Body of pancreas (tissue), 4 donors: ENCODE data around the gene ZEB1.

Experiments
- POLR2A ChIP-seq, 3 donors: fragments of 450-650 bp; IDR thresholded peaks; one replicate each; pipeline ENCODE4 v1.6.1; 2016; ENCODE audit warnings: antibody characterized with exemption in 3 of 3, mild to moderate bottlenecking in 2 of 3
- TF ChIP-seq, protein P1 (sequence below), 7 experiments: fragments of 450-650 bp in 4 of 7; fragments of 200-600 bp in 3 of 7; sonication (generic) in 3 of 7; IDR thresholded peaks; one replicate each; pipeline ENCODE4 v1.5.1; 2016 to 2019; ENCODE audit warnings: antibody characterized with exemption in 7 of 7

- TF ChIP-seq, protein P1, sequence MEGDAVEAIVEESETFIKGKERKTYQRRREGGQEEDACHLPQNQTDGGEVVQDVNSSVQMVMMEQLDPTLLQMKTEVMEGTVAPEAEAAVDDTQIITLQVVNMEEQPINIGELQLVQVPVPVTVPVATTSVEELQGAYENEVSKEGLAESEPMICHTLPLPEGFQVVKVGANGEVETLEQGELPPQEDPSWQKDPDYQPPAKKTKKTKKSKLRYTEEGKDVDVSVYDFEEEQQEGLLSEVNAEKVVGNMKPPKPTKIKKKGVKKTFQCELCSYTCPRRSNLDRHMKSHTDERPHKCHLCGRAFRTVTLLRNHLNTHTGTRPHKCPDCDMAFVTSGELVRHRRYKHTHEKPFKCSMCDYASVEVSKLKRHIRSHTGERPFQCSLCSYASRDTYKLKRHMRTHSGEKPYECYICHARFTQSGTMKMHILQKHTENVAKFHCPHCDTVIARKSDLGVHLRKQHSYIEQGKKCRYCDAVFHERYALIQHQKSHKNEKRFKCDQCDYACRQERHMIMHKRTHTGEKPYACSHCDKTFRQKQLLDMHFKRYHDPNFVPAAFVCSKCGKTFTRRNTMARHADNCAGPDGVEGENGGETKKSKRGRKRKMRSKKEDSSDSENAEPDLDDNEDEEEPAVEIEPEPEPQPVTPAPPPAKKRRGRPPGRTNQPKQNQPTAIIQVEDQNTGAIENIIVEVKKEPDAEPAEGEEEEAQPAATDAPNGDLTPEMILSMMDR (IDR thresholded peaks at IDR 0.05): peak in 2 of 7 experiments; percentile 7
- TF ChIP-seq POLR2A (IDR thresholded peaks at IDR 0.05): no peak
Observed at GRCh38 chr10:31320550-31321211, 1.7 kb downstream of the ZEB1 start.
